ENCODE measurements around the gene PI4KB. TPM values are rescaled to one million over a fixed set of nuclear protein-coding genes. Genes with fewer than 3 reads are reported as not detected.
A peak's percentile ranks its signal among the peaks of the same experiment; 100 is the strongest.

Gene PI4KB
- total RNA-seq, 1 experiment from 2014 or later: 62.8 TPM

DNA sequence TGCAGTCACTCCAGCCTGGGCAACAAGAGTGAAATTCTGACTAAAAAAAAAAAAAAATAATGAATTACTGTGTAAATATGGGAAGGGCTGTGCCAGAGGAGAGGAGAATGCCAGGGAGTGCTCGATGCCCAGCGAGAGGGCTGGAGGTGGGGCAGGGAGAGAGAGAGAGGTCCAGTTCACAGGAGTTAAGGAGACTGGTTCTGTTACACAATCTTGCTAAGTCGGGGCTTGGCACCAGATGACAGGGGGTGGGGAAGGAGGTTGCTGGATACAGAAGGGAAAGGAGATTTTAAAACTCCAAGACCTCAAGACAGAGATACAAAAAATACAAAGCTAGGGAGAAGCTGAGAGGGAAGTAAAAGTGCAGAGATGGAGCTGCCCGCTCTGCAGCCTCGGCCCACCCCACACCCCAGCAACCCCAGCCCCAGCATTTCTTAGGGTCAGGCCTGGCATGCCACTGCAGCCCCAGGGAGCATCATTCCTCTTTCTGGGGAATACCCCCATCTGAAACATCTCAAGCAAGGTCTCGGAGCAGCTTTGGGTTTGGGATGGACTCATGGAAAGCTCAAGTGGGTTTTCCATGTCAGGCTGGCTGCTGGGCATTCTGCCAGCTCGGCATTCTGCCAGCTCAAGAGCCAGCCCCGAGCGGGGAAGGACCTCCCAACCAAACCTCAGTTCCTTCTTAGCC lies 44.3 kb upstream of the PI4KB start:
- H3K4me1 ChIP-seq (ENCODE audit: insufficient read depth, low read length, poor library complexity, severe bottlenecking): peaks cover 30% of the 10 kb centered on the region
- H3K4me3 ChIP-seq (ENCODE audit: low read depth, low read length, poor library complexity, severe bottlenecking): no peak overlapping the region
- no peak overlapping the region for H3K27ac ChIP-seq (ENCODE audit: low read depth, low read length, poor library complexity, severe bottlenecking)
- no peaks in the 10 kb centered on the region for H3K36me3 ChIP-seq (ENCODE audit: insufficient read depth, low read length, poor library complexity, severe bottlenecking)
- intact Hi-C loops (cut with micrococcal nuclease; ENCODE audit: unreplicated experiment): no loop called here
- no peaks in the 10 kb centered on the region for H3K9me3 ChIP-seq (ENCODE audit: low read depth, low read length, poor library complexity, severe bottlenecking)
- no TSS peak for BruUV-seq (replicated peaks)
- H3K27me3 ChIP-seq (replicated peaks; ENCODE audit: insufficient read depth, low read depth, low read length, poor library complexity): no peaks in the 10 kb centered on the region
- ChIA-PET CTCF (no interaction called here), POLR2A (ENCODE audit: low non-redundant PET) (interaction anchor here (0.8 kb wide), 1 partner anchor 328 kb away, joined by 3 read pairs; no protein-coding TSS in a partner anchor)
- DNase-seq (ENCODE audit: low spot score): peak; percentile 73
- TF ChIP-seq EZH2 (IDR thresholded peaks at IDR 0.05; ENCODE audit: borderline replicate concordance, low read depth, low read length, poor library complexity, severe bottlenecking): no peak
- TF ChIP-seq, protein P1, sequence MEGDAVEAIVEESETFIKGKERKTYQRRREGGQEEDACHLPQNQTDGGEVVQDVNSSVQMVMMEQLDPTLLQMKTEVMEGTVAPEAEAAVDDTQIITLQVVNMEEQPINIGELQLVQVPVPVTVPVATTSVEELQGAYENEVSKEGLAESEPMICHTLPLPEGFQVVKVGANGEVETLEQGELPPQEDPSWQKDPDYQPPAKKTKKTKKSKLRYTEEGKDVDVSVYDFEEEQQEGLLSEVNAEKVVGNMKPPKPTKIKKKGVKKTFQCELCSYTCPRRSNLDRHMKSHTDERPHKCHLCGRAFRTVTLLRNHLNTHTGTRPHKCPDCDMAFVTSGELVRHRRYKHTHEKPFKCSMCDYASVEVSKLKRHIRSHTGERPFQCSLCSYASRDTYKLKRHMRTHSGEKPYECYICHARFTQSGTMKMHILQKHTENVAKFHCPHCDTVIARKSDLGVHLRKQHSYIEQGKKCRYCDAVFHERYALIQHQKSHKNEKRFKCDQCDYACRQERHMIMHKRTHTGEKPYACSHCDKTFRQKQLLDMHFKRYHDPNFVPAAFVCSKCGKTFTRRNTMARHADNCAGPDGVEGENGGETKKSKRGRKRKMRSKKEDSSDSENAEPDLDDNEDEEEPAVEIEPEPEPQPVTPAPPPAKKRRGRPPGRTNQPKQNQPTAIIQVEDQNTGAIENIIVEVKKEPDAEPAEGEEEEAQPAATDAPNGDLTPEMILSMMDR (conservative IDR thresholded peaks at IDR 0.05; ENCODE audit: low read depth, low read length): no peak

DNA sequence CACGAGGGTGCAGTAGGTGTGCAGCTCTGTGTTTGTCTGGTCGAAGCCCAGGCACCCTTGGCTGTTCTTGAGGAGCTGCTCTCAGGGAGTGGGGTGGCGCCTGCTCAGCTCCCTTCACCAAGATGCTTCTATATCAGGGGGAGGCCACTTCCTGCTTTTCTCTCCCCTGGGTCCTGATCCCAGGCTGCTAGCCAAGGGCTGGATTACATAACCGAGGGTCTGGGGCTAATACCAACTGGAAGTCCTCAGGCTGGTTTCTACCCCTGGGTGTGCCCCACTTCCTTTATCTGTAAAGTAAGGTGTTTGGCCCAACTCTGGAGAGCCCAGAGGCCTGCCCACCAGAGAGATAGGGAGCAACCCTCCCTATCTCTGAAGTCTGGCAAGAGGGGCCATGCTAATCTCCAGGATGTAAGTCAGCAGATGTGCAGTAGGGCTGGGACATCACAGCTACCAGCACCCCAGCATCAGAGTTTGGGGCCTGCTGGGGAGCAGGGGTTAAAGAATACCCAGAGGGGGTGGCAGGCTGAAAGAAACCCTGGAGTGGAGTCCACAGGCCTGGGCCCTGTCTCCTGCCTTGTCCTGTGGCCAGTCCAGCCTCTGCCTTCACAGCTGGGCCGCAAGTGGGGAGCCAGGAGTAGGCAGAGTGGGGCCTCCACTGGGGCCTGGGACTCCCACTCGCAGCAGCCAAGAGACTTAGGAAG lies 43.1 kb upstream of the PI4KB start:
- ChIA-PET POLR2A (ENCODE audit: low non-redundant PET) (no interaction called here), CTCF (no interaction called here)
- Histone ChIP-seq H3K36me3 (ENCODE audit: insufficient read depth, low read length, poor library complexity, severe bottlenecking) (no peaks in the 10 kb centered on the region), H3K4me1 (ENCODE audit: insufficient read depth, low read length, poor library complexity, severe bottlenecking) (peaks cover 30% of the 10 kb centered on the region), H3K4me3 (ENCODE audit: low read depth, low read length, poor library complexity, severe bottlenecking) (no peak overlapping the region), H3K27ac (ENCODE audit: low read depth, low read length, poor library complexity, severe bottlenecking) (peak overlapping the region; percentile 22), H3K9me3 (ENCODE audit: low read depth, low read length, poor library complexity, severe bottlenecking) (no peaks in the 10 kb centered on the region), H3K27me3 (replicated peaks; ENCODE audit: insufficient read depth, low read depth, low read length, poor library complexity) (no peaks in the 10 kb centered on the region)
- BruUV-seq (replicated peaks): no TSS peak
- intact Hi-C loops (cut with micrococcal nuclease; ENCODE audit: unreplicated experiment): no loop called here
- peak; percentile 34 for DNase-seq (ENCODE audit: low spot score)
- TF ChIP-seq, protein P1 (conservative IDR thresholded peaks at IDR 0.05; ENCODE audit: low read depth, low read length): no peak
- no peak for TF ChIP-seq EZH2 (IDR thresholded peaks at IDR 0.05; ENCODE audit: borderline replicate concordance, low read depth, low read length, poor library complexity, severe bottlenecking)

DNA sequence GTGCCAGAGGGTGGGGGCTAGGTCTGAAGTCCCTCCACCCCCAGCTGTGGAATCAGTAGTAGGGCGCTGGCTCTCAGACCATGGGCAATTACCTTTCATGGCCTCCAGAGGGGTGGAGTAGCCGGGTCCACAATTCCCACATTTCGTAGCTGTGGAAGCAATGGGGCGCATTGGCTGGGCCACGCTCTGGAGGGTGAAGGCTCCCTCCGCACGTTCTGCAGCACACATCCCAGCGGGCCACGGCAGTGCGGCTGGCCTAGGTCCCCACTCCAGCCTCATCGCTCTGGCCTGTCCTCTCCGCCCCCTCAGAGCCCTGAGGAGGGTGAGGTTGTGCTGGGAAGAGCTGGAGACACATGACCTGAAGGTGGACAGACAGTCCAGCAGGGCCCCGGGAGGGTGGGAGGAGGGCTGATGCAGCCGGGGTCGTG lies 42.4 kb upstream of the PI4KB start:
- CTCF ChIA-PET: no interaction called here
- Histone ChIP-seq H3K4me3 (ENCODE audit: low read depth, low read length, poor library complexity, severe bottlenecking) (no peak overlapping the region), H3K4me1 (ENCODE audit: insufficient read depth, low read length, poor library complexity, severe bottlenecking) (peaks cover 30% of the 10 kb centered on the region), H3K27ac (ENCODE audit: low read depth, low read length, poor library complexity, severe bottlenecking) (no peak overlapping the region), H3K36me3 (ENCODE audit: insufficient read depth, low read length, poor library complexity, severe bottlenecking) (no peaks in the 10 kb centered on the region), H3K9me3 (ENCODE audit: low read depth, low read length, poor library complexity, severe bottlenecking) (no peaks in the 10 kb centered on the region), H3K27me3 (replicated peaks; ENCODE audit: insufficient read depth, low read depth, low read length, poor library complexity) (no peaks in the 10 kb centered on the region)
- DNase-seq (ENCODE audit: low spot score): no peak
- BruUV-seq (replicated peaks): no TSS peak
- POLR2A ChIA-PET (ENCODE audit: low non-redundant PET): no interaction called here
- intact Hi-C loops (cut with micrococcal nuclease; ENCODE audit: unreplicated experiment): no loop called here
- no peak for TF ChIP-seq EZH2 (IDR thresholded peaks at IDR 0.05; ENCODE audit: borderline replicate concordance, low read depth, low read length, poor library complexity, severe bottlenecking)
- TF ChIP-seq, protein P1 (conservative IDR thresholded peaks at IDR 0.05; ENCODE audit: low read depth, low read length): no peak
